ENCODE measurements around the gene SELENOT.

DNA sequence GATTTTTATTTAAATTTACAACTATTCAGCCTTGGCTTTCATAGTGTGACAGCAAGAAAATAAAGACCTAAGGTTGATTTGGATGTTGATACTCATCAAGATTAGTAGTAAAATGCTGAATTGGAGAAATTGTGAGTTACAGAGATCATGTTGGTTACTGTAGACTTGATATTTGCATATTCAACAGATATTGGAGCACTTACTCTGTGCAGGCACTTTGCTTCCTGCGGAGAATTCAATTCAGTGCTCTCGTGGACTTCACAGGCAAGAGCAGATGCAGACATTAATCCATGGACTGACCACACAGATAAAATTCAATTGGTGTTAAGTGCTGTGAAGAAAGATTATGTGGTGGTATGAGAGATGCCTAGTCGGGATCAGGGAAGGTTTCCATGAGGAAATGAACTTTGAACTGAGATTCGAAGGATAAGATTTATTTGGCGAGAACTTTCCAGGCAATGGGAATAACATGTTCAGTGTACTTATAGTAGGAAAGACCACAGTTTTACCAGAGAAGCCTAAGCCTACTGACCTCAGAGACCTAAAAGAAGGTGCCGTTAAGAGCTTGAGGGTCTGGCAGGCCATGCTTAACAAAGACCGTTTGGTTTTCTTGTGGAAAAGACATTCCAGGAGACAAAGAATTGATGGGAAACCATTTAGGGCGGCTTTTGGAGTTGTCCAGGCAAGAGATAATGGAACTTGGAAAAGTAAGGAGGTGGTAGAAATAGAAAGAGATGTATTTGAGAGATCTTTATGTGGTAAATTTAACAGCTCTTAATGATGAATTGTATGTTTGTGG, 4.3 kb downstream of the SELENOT start:
- TF ChIP-seq CREM (CRISPR knock-in tag; IDR thresholded peaks at IDR 0.05) (no peak), KAT7 (CRISPR knock-in tag; IDR thresholded peaks at IDR 0.05; ENCODE audit: borderline replicate concordance) (no peak), ZNF396 (CRISPR knock-in tag; IDR thresholded peaks at IDR 0.05; ENCODE audit: borderline replicate concordance) (no peak), ZNF138 (CRISPR knock-in tag; conservative IDR thresholded peaks at IDR 0.05) (no peak), GRHL2 (CRISPR knock-in tag; IDR thresholded peaks at IDR 0.05; ENCODE audit: insufficient replicate concordance, severe bottlenecking) (no peak)
- TF ChIP-seq, protein P1, sequence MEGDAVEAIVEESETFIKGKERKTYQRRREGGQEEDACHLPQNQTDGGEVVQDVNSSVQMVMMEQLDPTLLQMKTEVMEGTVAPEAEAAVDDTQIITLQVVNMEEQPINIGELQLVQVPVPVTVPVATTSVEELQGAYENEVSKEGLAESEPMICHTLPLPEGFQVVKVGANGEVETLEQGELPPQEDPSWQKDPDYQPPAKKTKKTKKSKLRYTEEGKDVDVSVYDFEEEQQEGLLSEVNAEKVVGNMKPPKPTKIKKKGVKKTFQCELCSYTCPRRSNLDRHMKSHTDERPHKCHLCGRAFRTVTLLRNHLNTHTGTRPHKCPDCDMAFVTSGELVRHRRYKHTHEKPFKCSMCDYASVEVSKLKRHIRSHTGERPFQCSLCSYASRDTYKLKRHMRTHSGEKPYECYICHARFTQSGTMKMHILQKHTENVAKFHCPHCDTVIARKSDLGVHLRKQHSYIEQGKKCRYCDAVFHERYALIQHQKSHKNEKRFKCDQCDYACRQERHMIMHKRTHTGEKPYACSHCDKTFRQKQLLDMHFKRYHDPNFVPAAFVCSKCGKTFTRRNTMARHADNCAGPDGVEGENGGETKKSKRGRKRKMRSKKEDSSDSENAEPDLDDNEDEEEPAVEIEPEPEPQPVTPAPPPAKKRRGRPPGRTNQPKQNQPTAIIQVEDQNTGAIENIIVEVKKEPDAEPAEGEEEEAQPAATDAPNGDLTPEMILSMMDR (IDR thresholded peaks at IDR 0.05), result no peak
- TF ChIP-seq, protein P2, sequence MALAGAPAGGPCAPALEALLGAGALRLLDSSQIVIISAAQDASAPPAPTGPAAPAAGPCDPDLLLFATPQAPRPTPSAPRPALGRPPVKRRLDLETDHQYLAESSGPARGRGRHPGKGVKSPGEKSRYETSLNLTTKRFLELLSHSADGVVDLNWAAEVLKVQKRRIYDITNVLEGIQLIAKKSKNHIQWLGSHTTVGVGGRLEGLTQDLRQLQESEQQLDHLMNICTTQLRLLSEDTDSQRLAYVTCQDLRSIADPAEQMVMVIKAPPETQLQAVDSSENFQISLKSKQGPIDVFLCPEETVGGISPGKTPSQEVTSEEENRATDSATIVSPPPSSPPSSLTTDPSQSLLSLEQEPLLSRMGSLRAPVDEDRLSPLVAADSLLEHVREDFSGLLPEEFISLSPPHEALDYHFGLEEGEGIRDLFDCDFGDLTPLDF (CRISPR knock-in tag; IDR thresholded peaks at IDR 0.05), result no peak
- TF ChIP-seq, protein P3, sequence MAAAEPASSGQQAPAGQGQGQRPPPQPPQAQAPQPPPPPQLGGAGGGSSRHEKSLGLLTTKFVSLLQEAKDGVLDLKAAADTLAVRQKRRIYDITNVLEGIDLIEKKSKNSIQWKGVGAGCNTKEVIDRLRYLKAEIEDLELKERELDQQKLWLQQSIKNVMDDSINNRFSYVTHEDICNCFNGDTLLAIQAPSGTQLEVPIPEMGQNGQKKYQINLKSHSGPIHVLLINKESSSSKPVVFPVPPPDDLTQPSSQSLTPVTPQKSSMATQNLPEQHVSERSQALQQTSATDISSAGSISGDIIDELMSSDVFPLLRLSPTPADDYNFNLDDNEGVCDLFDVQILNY (CRISPR knock-in tag; IDR thresholded peaks at IDR 0.05), result no peak
- TF ChIP-seq, protein P4, sequence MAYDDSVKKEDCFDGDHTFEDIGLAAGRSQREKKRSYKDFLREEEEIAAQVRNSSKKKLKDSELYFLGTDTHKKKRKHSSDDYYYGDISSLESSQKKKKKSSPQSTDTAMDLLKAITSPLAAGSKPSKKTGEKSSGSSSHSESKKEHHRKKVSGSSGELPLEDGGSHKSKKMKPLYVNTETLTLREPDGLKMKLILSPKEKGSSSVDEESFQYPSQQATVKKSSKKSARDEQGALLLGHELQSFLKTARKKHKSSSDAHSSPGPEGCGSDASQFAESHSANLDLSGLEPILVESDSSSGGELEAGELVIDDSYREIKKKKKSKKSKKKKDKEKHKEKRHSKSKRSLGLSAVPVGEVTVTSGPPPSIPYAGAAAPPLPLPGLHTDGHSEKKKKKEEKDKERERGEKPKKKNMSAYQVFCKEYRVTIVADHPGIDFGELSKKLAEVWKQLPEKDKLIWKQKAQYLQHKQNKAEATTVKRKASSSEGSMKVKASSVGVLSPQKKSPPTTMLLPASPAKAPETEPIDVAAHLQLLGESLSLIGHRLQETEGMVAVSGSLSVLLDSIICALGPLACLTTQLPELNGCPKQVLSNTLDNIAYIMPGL (CRISPR knock-in tag; IDR thresholded peaks at IDR 0.05), result no peak
- TF ChIP-seq, protein P5, sequence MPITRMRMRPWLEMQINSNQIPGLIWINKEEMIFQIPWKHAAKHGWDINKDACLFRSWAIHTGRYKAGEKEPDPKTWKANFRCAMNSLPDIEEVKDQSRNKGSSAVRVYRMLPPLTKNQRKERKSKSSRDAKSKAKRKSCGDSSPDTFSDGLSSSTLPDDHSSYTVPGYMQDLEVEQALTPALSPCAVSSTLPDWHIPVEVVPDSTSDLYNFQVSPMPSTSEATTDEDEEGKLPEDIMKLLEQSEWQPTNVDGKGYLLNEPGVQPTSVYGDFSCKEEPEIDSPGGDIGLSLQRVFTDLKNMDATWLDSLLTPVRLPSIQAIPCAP (CRISPR knock-in tag; IDR thresholded peaks at IDR 0.05), result no peak
- TF ChIP-seq, protein P6, sequence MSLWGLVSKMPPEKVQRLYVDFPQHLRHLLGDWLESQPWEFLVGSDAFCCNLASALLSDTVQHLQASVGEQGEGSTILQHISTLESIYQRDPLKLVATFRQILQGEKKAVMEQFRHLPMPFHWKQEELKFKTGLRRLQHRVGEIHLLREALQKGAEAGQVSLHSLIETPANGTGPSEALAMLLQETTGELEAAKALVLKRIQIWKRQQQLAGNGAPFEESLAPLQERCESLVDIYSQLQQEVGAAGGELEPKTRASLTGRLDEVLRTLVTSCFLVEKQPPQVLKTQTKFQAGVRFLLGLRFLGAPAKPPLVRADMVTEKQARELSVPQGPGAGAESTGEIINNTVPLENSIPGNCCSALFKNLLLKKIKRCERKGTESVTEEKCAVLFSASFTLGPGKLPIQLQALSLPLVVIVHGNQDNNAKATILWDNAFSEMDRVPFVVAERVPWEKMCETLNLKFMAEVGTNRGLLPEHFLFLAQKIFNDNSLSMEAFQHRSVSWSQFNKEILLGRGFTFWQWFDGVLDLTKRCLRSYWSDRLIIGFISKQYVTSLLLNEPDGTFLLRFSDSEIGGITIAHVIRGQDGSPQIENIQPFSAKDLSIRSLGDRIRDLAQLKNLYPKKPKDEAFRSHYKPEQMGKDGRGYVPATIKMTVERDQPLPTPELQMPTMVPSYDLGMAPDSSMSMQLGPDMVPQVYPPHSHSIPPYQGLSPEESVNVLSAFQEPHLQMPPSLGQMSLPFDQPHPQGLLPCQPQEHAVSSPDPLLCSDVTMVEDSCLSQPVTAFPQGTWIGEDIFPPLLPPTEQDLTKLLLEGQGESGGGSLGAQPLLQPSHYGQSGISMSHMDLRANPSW (CRISPR knock-in tag; conservative IDR thresholded peaks at IDR 0.05; ENCODE audit: low read depth), result no peak
- TF ChIP-seq, protein P7, sequence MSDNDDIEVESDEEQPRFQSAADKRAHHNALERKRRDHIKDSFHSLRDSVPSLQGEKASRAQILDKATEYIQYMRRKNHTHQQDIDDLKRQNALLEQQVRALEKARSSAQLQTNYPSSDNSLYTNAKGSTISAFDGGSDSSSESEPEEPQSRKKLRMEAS (CRISPR knock-in tag; IDR thresholded peaks at IDR 0.05), result no peak
- TF ChIP-seq, protein P8, sequence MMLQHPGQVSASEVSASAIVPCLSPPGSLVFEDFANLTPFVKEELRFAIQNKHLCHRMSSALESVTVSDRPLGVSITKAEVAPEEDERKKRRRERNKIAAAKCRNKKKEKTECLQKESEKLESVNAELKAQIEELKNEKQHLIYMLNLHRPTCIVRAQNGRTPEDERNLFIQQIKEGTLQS (CRISPR knock-in tag; conservative IDR thresholded peaks at IDR 0.05), result no peak
